K562 (cell line): Measurements from ENCODE around the gene HELZ2. TPM values are rescaled to one million over a fixed set of nuclear protein-coding genes. Genes with fewer than 3 reads are reported as not detected.

Experiments
- ATAC-seq: fragments of 200-7000 bp; cut with Tn5 transposase; 3 replicates; pipeline ENCODE4 v1.9.1; 2020; ENCODE audit warnings: moderate library complexity
- BruUV-seq: library from RNA; stranded (reverse); fragments of 400-500 nt; replicated peaks from 2 replicates; lab custom pipeline; 2021; lab: Mats Ljungman, UMichigan
- CTCF ChIA-PET: fragments of 300-600 bp; formaldehyde crosslinking; extraction: SDS; loops from one replicate; lab custom pipeline; 2021; ENCODE audit warnings: low intra/inter-chr PET ratio; lab: Yijun Ruan, JAX
- POLR2A ChIA-PET: fragments of 300-600, 350-650 bp; sonication (Branson Sonifier 250); formaldehyde crosslinking; extraction: SDS; loops from one replicate; lab custom pipeline; 2021; ENCODE audit warnings: antibody characterized with exemption, inconsistent platforms; lab: Yijun Ruan, JAX
- DNase-seq, 4 experiments: peaks; one replicate each; pipeline versions ENCODE4 v3.0.0 to v3.0.0-alpha.2; 2011 to 2018; ENCODE audit warnings: low spot score in 3 of 4, mixed read lengths in 3 of 4; ENCODE audit errors: extremely low read depth in 1 of 4
- FAIRE-seq: peaks from 2 replicates; lab custom pipeline; 2011; peaks lifted over from hg19 to GRCh38; lab: Jason Lieb, UNC
- H2AFZ ChIP-seq: 2 replicates; pipeline ENCODE4 v1.6.0; 2011; ENCODE audit warnings: low read depth, low read length, control low read depth, inconsistent platforms
- H3K27ac ChIP-seq: fragments of 200-600 bp; 3 replicates; pipeline ENCODE4 v1.8.0; 2011; ENCODE audit warnings: low read depth, mild to moderate bottlenecking, control low read depth, inconsistent platforms, low read length, moderate library complexity, mixed read lengths; ENCODE audit errors: extremely low read depth
- H3K27me3 ChIP-seq, 2 experiments: fragments of 300-600 bp in 1 of 2; 2 replicates in 1 of 2; 3 replicates in 1 of 2; pipeline versions ENCODE4 v1.6.0 to v1.8.0; 2011; ENCODE audit warnings: inconsistent platforms in 2 of 2, low read length in 2 of 2, mild to moderate bottlenecking in 1 of 2, mixed read lengths in 1 of 2, moderate library complexity in 1 of 2; ENCODE audit not compliant: control insufficient read depth in 2 of 2, insufficient read depth in 2 of 2
- H3K36me3 ChIP-seq: fragments of 300-600 bp; 3 replicates; pipeline ENCODE4 v1.8.0; 2011; ENCODE audit warnings: mild to moderate bottlenecking, low read length, inconsistent platforms; ENCODE audit not compliant: control insufficient read depth, insufficient read depth
- H3K4me1 ChIP-seq, 2 experiments: fragments of 200-600 bp in 1 of 2; replicated peaks in 1 of 2; 2 replicates in 1 of 2; 3 replicates in 1 of 2; pipeline versions ENCODE4 v1.5.1 to v1.8.0; 2011; ENCODE audit warnings: inconsistent platforms in 2 of 2, low read length in 2 of 2, mild to moderate bottlenecking in 1 of 2, mixed read lengths in 1 of 2, moderate library complexity in 1 of 2; ENCODE audit not compliant: control insufficient read depth in 2 of 2, insufficient read depth in 2 of 2
- H3K4me2 ChIP-seq: 2 replicates; pipeline ENCODE4 v1.6.1; 2011; ENCODE audit warnings: low read length, control low read depth, inconsistent platforms, mixed read lengths; ENCODE audit not compliant: insufficient read depth
- H3K4me3 ChIP-seq: fragments of 200-600 bp; sonication (generic), shearing (Covaris generic); 2 replicates; pipeline ENCODE4 v1.5.1; 2016; ENCODE audit warnings: control low read depth, inconsistent platforms
- H3K79me2 ChIP-seq: fragments of 200-600 bp; 3 replicates; pipeline ENCODE4 v1.8.0; 2011; ENCODE audit warnings: low read length, inconsistent platforms; ENCODE audit not compliant: control insufficient read depth, insufficient read depth
- H3K9ac ChIP-seq, 2 experiments: 2 replicates each; pipeline versions ENCODE4 v1.6.0 to v1.6.1; 2011; ENCODE audit warnings: low read depth in 2 of 2, low read length in 2 of 2, control low read depth in 1 of 2, inconsistent platforms in 1 of 2, mild to moderate bottlenecking in 1 of 2, mixed read lengths in 1 of 2; ENCODE audit not compliant: insufficient read depth in 1 of 2
- H3K9me1 ChIP-seq: one replicate; pipeline ENCODE4 v1.6.0; 2011; ENCODE audit warnings: inconsistent platforms, mild to moderate bottlenecking, low read length, moderate library complexity; ENCODE audit not compliant: control insufficient read depth, insufficient read depth
- H3K9me3 ChIP-seq: replicated peaks from 2 replicates; pipeline ENCODE4 v1.5.1; 2011; ENCODE audit warnings: low read depth, low read length, inconsistent platforms; ENCODE audit not compliant: control insufficient read depth, insufficient read depth
- H4K20me1 ChIP-seq: replicated peaks from 2 replicates; pipeline ENCODE4 v1.6.1; 2011; ENCODE audit warnings: low read length, inconsistent platforms, mixed read lengths; ENCODE audit not compliant: control insufficient read depth, insufficient read depth
- MITF ChIP-seq: IDR thresholded peaks from 2 replicates; pipeline ENCODE4 v1.6.1; 2014; ENCODE audit warnings: antibody characterized with exemption
- POLR2G ChIP-seq: fragments of 200-400 bp; formaldehyde crosslinking; IDR thresholded peaks from 2 replicates; pipeline ENCODE4 v1.6.1; 2017; ENCODE audit warnings: low read depth, mild to moderate bottlenecking, antibody characterized with exemption, low read length, moderate library complexity
- RBBP5 ChIP-seq: fragments of 200-600 bp; sonication (generic); IDR thresholded peaks from 2 replicates; pipeline ENCODE4 v1.6.1; 2012; ENCODE audit warnings: borderline replicate concordance, mild to moderate bottlenecking, low read length, control low read depth, inconsistent platforms; ENCODE audit not compliant: insufficient read depth, poor library complexity, severe bottlenecking
- SNAPC5 ChIP-seq: fragments of 250-450 bp; sonication (Bioruptor Pico); IDR thresholded peaks from 2 replicates; pipeline ENCODE4 v1.8.0; 2021; ENCODE audit warnings: moderate library complexity, mild to moderate bottlenecking, inconsistent platforms
- TFAP4 ChIP-seq: sonication (generic); formaldehyde crosslinking; IDR thresholded peaks from 2 replicates; pipeline ENCODE4 v1.8.0; 2022; ENCODE audit warnings: missing genetic modification reagents, mild to moderate bottlenecking, moderate library complexity, borderline replicate concordance
- ZNF41 ChIP-seq: fragments of 250-450 bp; sonication (Bioruptor Pico); conservative IDR thresholded peaks from 2 replicates; pipeline ENCODE4 v1.4.0; 2020; ENCODE audit warnings: mild to moderate bottlenecking
- WGBS: fragments of 100-300 bp; shearing (Covaris generic); methylation state at CpG from one replicate; pipeline ENCODE4 v1.1.6; 2016; ENCODE audit warnings: low coverage, mixed read lengths; ENCODE audit not compliant: insufficient coverage; ENCODE audit errors: missing lambda C conversion rate; 5-methylcytosine and 5-hydroxymethylcytosine counted together
- in situ Hi-C: fragments of 300-500 bp; cut with MboI; formaldehyde crosslinking; loops from 4 replicates; pipeline ENCODE4 v1.15.0; 2018; ENCODE audit warnings: inconsistent platforms, mixed read lengths
- intact Hi-C: fragments of 100-400 bp; cut with micrococcal nuclease; formaldehyde crosslinking; loops from 2 replicates; pipeline ENCODE4 v1.14.2; 2022
- polyA plus RNA-seq, 8 experiments: library from polyadenylated mRNA; depleted of rRNA in 4 of 8; stranded (reverse) in 5 of 8; unstranded in 3 of 8; fragments of >200 nt; fragmentation: Nextera tagmentation in 2 of 8; fragmentation: Illumina TruSeq in 1 of 8; extraction: Ambion mirVana in 2 of 8; extraction: Trizol in 1 of 8; gene quantifications; 2 replicates each; pipeline versions ENCODE4 v1.2.1 to v1.2.3, GENCODE V29; 2011 to 2014; ENCODE audit warnings: inconsistent platforms in 1 of 8, missing spikeins in 1 of 8
- total RNA-seq, 7 experiments: library from RNA; depleted of rRNA in 6 of 7; stranded (reverse); fragments of >200 nt in 6 of 7; fragmentation: Illumina TruSeq in 2 of 7; extraction: Trizol in 2 of 7; gene quantifications; 2 replicates each; pipeline versions ENCODE4 v1.2.1 to v1.2.3, GENCODE V29; 2011 to 2021; ENCODE audit warnings: low replicate concordance in 1 of 7

Gene HELZ2
- total and polyA plus RNA-seq, 9 of the 15 experiments (the other 6 are each of a cell fraction or from before 2014, with no cell fraction given) = 0.03 to 7.8 (median 2.9) TPM; not detected in 1

- no peak overlapping the region for H3K4me2 ChIP-seq
- WGBS = 58% methylated on average over 28 of the region's 46 CpGs
- ATAC-seq (no peak), DNase-seq (no peak), FAIRE-seq (no peak)
- H3K9me1 ChIP-seq = peaks cover 3% of the 10 kb centered on the region
- in situ Hi-C loops = no loop called here
- H3K36me3 ChIP-seq = no peaks in the 10 kb centered on the region
- no peak overlapping the region for H2AFZ ChIP-seq
- H3K9ac ChIP-seq = no peak overlapping the region
- no TSS peak for BruUV-seq
- no peak overlapping the region for H3K27ac ChIP-seq
- no peaks in the 10 kb centered on the region for H3K79me2 ChIP-seq
- no peak overlapping the region for H3K4me3 ChIP-seq
- peaks cover 3% of the 10 kb centered on the region; the same call in 1 of the 2 replicates for H4K20me1 ChIP-seq
- intact Hi-C loops = no loop called here
- peaks cover 0 to 17% of the 10 kb centered on the region in 2 experiments; a peak in 2 of 5 replicates for H3K27me3 ChIP-seq
- TF ChIP-seq MITF = no peak
- no peak for TF ChIP-seq RBBP5
- no peak for TF ChIP-seq SNAPC5 (CRISPR knock-in tag)
- TF ChIP-seq POLR2G = peak; percentile 58
- no peak for TF ChIP-seq ZNF41 (CRISPR knock-in tag)
- 0 out of 2 replicates have a peak, but pooled peaks have one; percentile 3 for TF ChIP-seq TFAP4
- no peaks in the 10 kb centered on the region for H3K9me3 ChIP-seq
- peaks cover under 1 to 89% of the 10 kb centered on the region in 2 experiments; a peak in 4 of 5 replicates for H3K4me1 ChIP-seq
- ChIA-PET CTCF (no interaction called here), POLR2A (interaction anchor here (0.6 to 2.3 kb wide), 8 partner anchors 8 to 582 kb away, joined by 3 to 7 read pairs (median 4); partner anchors contain the start of gene FNDC11)
These were observed 4.8 kb downstream of the HELZ2 start for GRCh38 chr20:63568986-63569949.
